HepG2 (cell line): ENCODE data around the gene AKAP8. TPM values are rescaled to one million over a fixed set of nuclear protein-coding genes. Genes with fewer than 3 reads are reported as not detected.

Experiments
- ATAC-seq: fragments of 200-7000 bp; cut with Tn5 transposase; 3 replicates; pipeline ENCODE4 v1.9.1; 2020; ENCODE audit warnings: mild to moderate bottlenecking, moderate library complexity
- BruUV-seq: library from RNA; stranded (reverse); fragments of 400-500 nt; replicated peaks from 2 replicates; lab custom pipeline; 2021; lab: Mats Ljungman, UMichigan
- CTCF ChIA-PET: fragments of 300-600 bp; formaldehyde crosslinking; extraction: SDS; loops from one replicate; lab custom pipeline; 2021; ENCODE audit warnings: low total read pairs, inconsistent platforms, low intra/inter-chr PET ratio; lab: Yijun Ruan, JAX
- POLR2A ChIA-PET: fragments of 350-600 bp; sonication (Branson Sonifier 250); formaldehyde crosslinking; loops from one replicate; lab custom pipeline; 2020; ENCODE audit warnings: antibody characterized with exemption, inconsistent platforms; lab: Yijun Ruan, JAX
- DNase-seq: peaks from one replicate; pipeline ENCODE4 v3.0.0-alpha.2; 2015; ENCODE audit warnings: low spot score
- FAIRE-seq: peaks from 3 replicates; lab custom pipeline; 2011; peaks lifted over from hg19 to GRCh38; lab: Jason Lieb, UNC
- H2AFZ ChIP-seq: one replicate; pipeline ENCODE4 v1.6.1; 2011; ENCODE audit warnings: low read length, inconsistent platforms
- H3K27ac ChIP-seq: fragments of 300-600 bp; 3 replicates; pipeline ENCODE4 v1.8.0; 2011; ENCODE audit warnings: mixed run types, mild to moderate bottlenecking, mixed read lengths, low read length, inconsistent platforms; ENCODE audit not compliant: insufficient read depth; ENCODE audit errors: extremely low read length
- H3K27me3 ChIP-seq, 2 experiments: fragments of 200-600 bp in 1 of 2; 2 replicates in 1 of 2; 3 replicates in 1 of 2; pipeline versions ENCODE4 v1.6.0 to v1.8.0; 2011; ENCODE audit warnings: low read length in 2 of 2, mild to moderate bottlenecking in 2 of 2, moderate library complexity in 2 of 2, inconsistent platforms in 1 of 2; ENCODE audit not compliant: insufficient read depth in 2 of 2, control insufficient read depth in 1 of 2
- H3K36me3 ChIP-seq, 2 experiments: fragments of 200-600 bp in 1 of 2; replicated peaks in 1 of 2; 2 replicates in 1 of 2; 3 replicates in 1 of 2; pipeline versions ENCODE4 v1.5.1 to v1.8.0; 2011; ENCODE audit warnings: low read length in 2 of 2, inconsistent platforms in 1 of 2; ENCODE audit not compliant: insufficient read depth in 2 of 2, control insufficient read depth in 1 of 2
- H3K4me1 ChIP-seq: 2 replicates; pipeline ENCODE4 v1.5.1; 2012; ENCODE audit warnings: low read length, inconsistent platforms; ENCODE audit not compliant: insufficient read depth
- H3K4me2 ChIP-seq: 2 replicates; pipeline ENCODE4 v1.6.0; 2011; ENCODE audit warnings: low read depth, low read length, inconsistent platforms
- H3K4me3 ChIP-seq, 3 experiments: fragments of 200-600 bp in 1 of 3; sonication (generic), shearing (Covaris generic) in 1 of 3; replicated peaks in 1 of 3; 2 replicates each; pipeline ENCODE4 v1.5.1; 2011 to 2016; ENCODE audit warnings: low read length in 3 of 3, inconsistent platforms in 2 of 3, low read depth in 2 of 3, mild to moderate bottlenecking in 2 of 3, control low read depth in 1 of 3, mixed read lengths in 1 of 3; ENCODE audit not compliant: insufficient read depth in 1 of 3
- H3K79me2 ChIP-seq: one replicate; pipeline ENCODE4 v1.6.1; 2011; ENCODE audit warnings: low read length, inconsistent platforms; ENCODE audit not compliant: insufficient read depth
- H3K9ac ChIP-seq: 2 replicates; pipeline ENCODE4 v1.6.0; 2011; ENCODE audit warnings: mild to moderate bottlenecking, low read depth, low read length, inconsistent platforms; ENCODE audit not compliant: insufficient read depth
- H3K9me3 ChIP-seq: 2 replicates; pipeline ENCODE4 v1.5.1; 2012; ENCODE audit warnings: mild to moderate bottlenecking, low read length
- H4K20me1 ChIP-seq: 2 replicates; pipeline ENCODE4 v1.6.0; 2011; ENCODE audit warnings: inconsistent platforms, mild to moderate bottlenecking, low read length, moderate library complexity; ENCODE audit not compliant: insufficient read depth
- ARID2 ChIP-seq: sonication (generic); formaldehyde crosslinking; IDR thresholded peaks from 2 replicates; pipeline ENCODE4 v1.8.1; 2022; ENCODE audit warnings: mild to moderate bottlenecking, missing genetic modification reagents, borderline replicate concordance
- CTCF ChIP-seq: sonication (generic); formaldehyde crosslinking; IDR thresholded peaks from 2 replicates; pipeline ENCODE4 v1.5.0; 2020; ENCODE audit warnings: mild to moderate bottlenecking, missing genetic modification reagents, moderate library complexity
- IKZF5 ChIP-seq: IDR thresholded peaks from 2 replicates; pipeline ENCODE4 v1.6.1; 2018; ENCODE audit warnings: missing genetic modification reagents, mild to moderate bottlenecking, missing compliant biosample characterization
- JUNB ChIP-seq: sonication (generic); formaldehyde crosslinking; IDR thresholded peaks from 2 replicates; pipeline ENCODE4 v1.8.0; 2022; ENCODE audit warnings: missing genetic modification reagents, mild to moderate bottlenecking, borderline replicate concordance
- KLF12 ChIP-seq: sonication (generic); formaldehyde crosslinking; IDR thresholded peaks from 2 replicates; pipeline ENCODE4 v1.4.0; 2020; ENCODE audit warnings: missing genetic modification reagents, borderline replicate concordance
- MED8 ChIP-seq: sonication (generic); formaldehyde crosslinking; IDR thresholded peaks from 2 replicates; pipeline ENCODE4 v1.8.1; 2023; ENCODE audit warnings: mild to moderate bottlenecking, missing genetic modification reagents; ENCODE audit not compliant: insufficient replicate concordance
- MLLT10 ChIP-seq: sonication (generic); formaldehyde crosslinking; IDR thresholded peaks from 2 replicates; pipeline ENCODE4 v1.4.0; 2020; ENCODE audit warnings: missing genetic modification reagents
- NFE2L2 ChIP-seq: fragments of 150-350 bp; IDR thresholded peaks from 2 replicates; pipeline ENCODE4 v1.6.1; 2014; ENCODE audit warnings: low read length
- PAF1 ChIP-seq: IDR thresholded peaks from 2 replicates; pipeline ENCODE4 v1.6.1; 2016; ENCODE audit warnings: missing genetic modification reagents, missing compliant biosample characterization
- RARG ChIP-seq: sonication (generic); formaldehyde crosslinking; IDR thresholded peaks from 2 replicates; pipeline ENCODE4 v1.4.0; 2020; ENCODE audit warnings: low read depth, mild to moderate bottlenecking, missing genetic modification reagents
- RBM22 ChIP-seq: fragments of 200-400 bp; formaldehyde crosslinking; optimal IDR thresholded peaks from 2 replicates; pipeline ENCODE3; 2017; ENCODE audit warnings: mild to moderate bottlenecking, low read length, moderate library complexity
- STAT5B ChIP-seq: sonication (generic); formaldehyde crosslinking; IDR thresholded peaks from 2 replicates; pipeline ENCODE4 v1.4.0; 2020; ENCODE audit warnings: missing genetic modification reagents
- XBP1 ChIP-seq: sonication (generic); formaldehyde crosslinking; IDR thresholded peaks from 2 replicates; pipeline ENCODE4 v1.5.0; 2020; ENCODE audit warnings: missing genetic modification reagents
- ZHX1 ChIP-seq: sonication (generic); formaldehyde crosslinking; IDR thresholded peaks from 2 replicates; pipeline ENCODE4 v1.8.1; 2022; ENCODE audit warnings: low read depth, mild to moderate bottlenecking, missing genetic modification reagents
- ZNF124 ChIP-seq: sonication (generic); formaldehyde crosslinking; IDR thresholded peaks from 2 replicates; pipeline ENCODE4 v1.4.0; 2020; ENCODE audit warnings: missing genetic modification reagents
- ZNF501 ChIP-seq: sonication (generic); formaldehyde crosslinking; IDR thresholded peaks from 2 replicates; pipeline ENCODE4 v1.5.1; 2020; ENCODE audit warnings: mild to moderate bottlenecking, moderate library complexity, missing genetic modification reagents
- ZNF557 ChIP-seq: sonication (generic); formaldehyde crosslinking; IDR thresholded peaks from 2 replicates; pipeline ENCODE4 v1.4.0; 2020; ENCODE audit warnings: missing genetic modification reagents
- ZNF768 ChIP-seq: sonication (generic); formaldehyde crosslinking; IDR thresholded peaks from 2 replicates; pipeline ENCODE4 v1.4.0; 2020; ENCODE audit warnings: missing genetic modification reagents
- ZNF878 ChIP-seq: sonication (generic); formaldehyde crosslinking; IDR thresholded peaks from 2 replicates; pipeline ENCODE4 v1.8.1; 2023; ENCODE audit warnings: mild to moderate bottlenecking, missing genetic modification reagents, moderate library complexity
- ZSCAN31 ChIP-seq: sonication (generic); formaldehyde crosslinking; IDR thresholded peaks from 2 replicates; pipeline ENCODE4 v1.5.0; 2020; ENCODE audit warnings: low read depth, mild to moderate bottlenecking, missing genetic modification reagents
- WGBS: methylation state at CpG from one replicate; pipeline ENCODE4 v1.1.6; 2017; ENCODE audit warnings: low lambda C conversion rate; 5-methylcytosine and 5-hydroxymethylcytosine counted together
- in situ Hi-C: cut with HindIII; loops from 2 replicates; pipeline ENCODE4 v1.10.0; 2017; ENCODE audit warnings: low pct_unique_long_range_greater_than_20kb; ENCODE audit not compliant: extremely low pct_ligation_motif_present
- intact Hi-C: fragments of 100-400 bp; cut with micrococcal nuclease; formaldehyde crosslinking; loops from one replicate; pipeline ENCODE4 v1.10.0; 2022; ENCODE audit not compliant: unreplicated experiment
- polyA plus RNA-seq, 8 experiments: library from polyadenylated mRNA; depleted of rRNA in 3 of 8; stranded (reverse) in 7 of 8; unstranded in 1 of 8; fragments of >200 nt; fragmentation: Illumina TruSeq in 4 of 8; extraction: Trizol in 4 of 8; gene quantifications; 2 replicates each; pipeline versions ENCODE4 v1.2.1 to v1.2.3, GENCODE V29; 2011 to 2016; ENCODE audit warnings: low read depth in 4 of 8, missing spikeins in 1 of 8, mixed read lengths in 1 of 8; ENCODE audit not compliant: insufficient read depth in 1 of 8
- total RNA-seq, 5 experiments: library from RNA; depleted of rRNA; stranded (reverse); fragments of >200 nt; fragmentation: Illumina TruSeq; extraction: Trizol; gene quantifications; 2 replicates each; pipeline ENCODE4 v1.2.3, GENCODE V29; 2016; ENCODE audit warnings: low read depth in 1 of 5

Gene AKAP8
- total and polyA plus RNA-seq, 2 of the 13 experiments (the other 11 are each of a cell fraction or from before 2014, with no cell fraction given) = 15.9 to 22.1 TPM

- no peaks in the 10 kb centered on the region for H3K9me3 ChIP-seq
- peaks cover 96% of the 10 kb centered on the region for H3K79me2 ChIP-seq
- H4K20me1 ChIP-seq = peaks cover 91% of the 10 kb centered on the region
- no peak overlapping the region for H3K9ac ChIP-seq
- WGBS = 20% methylated on average over 5 of the region's 6 CpGs
- no peaks in the 10 kb centered on the region; a peak in 1 of 5 replicates for H3K36me3 ChIP-seq
- in situ Hi-C loops (no loop called here), intact Hi-C loops (loop anchor here (5.0 to 10.0 kb wide), 2 partner anchors 52 to 60 kb away; partner anchors contain the start of gene AKAP8)
- peaks cover 92% of the 10 kb centered on the region for H3K4me1 ChIP-seq
- peak overlapping the region; percentile 43 for H3K4me2 ChIP-seq
- ChIA-PET POLR2A (interaction anchor here (1.1 to 1.5 kb wide), 3 partner anchors 21 to 199 kb away, joined by 3 to 6 read pairs (median 6); no protein-coding TSS in a partner anchor), CTCF (no interaction called here)
- H3K4me3 ChIP-seq = no peak overlapping the region
- no peaks in the 10 kb centered on the region for H3K27me3 ChIP-seq
- no peak overlapping the region for H2AFZ ChIP-seq
- FAIRE-seq = no peak
- BruUV-seq = no TSS peak
- ATAC-seq = peak; percentile 65
- H3K27ac ChIP-seq = peak overlapping the region; percentile 40
- no peak for DNase-seq
- no peak for TF ChIP-seq KLF12 (CRISPR knock-in tag)
- TF ChIP-seq JUNB (CRISPR knock-in tag) = no peak
- no peak for TF ChIP-seq NFE2L2
- no peak for TF ChIP-seq ZHX1
- TF ChIP-seq XBP1 (CRISPR knock-in tag) = no peak
- TF ChIP-seq RARG (CRISPR knock-in tag) = no peak
- peak; percentile 91 for TF ChIP-seq RBM22
- no peak for TF ChIP-seq ZSCAN31 (CRISPR knock-in tag)
- no peak for TF ChIP-seq ZNF878 (CRISPR knock-in tag)
- TF ChIP-seq MLLT10 = no peak
- 0 out of 2 replicates have a peak, but pooled peaks have one; percentile 21 for TF ChIP-seq IKZF5 (CRISPR knock-in tag)
- no peak for TF ChIP-seq MED8 (CRISPR knock-in tag)
- TF ChIP-seq ZNF124 (CRISPR knock-in tag) = no peak
- TF ChIP-seq ARID2 (CRISPR knock-in tag) = no peak
- peak; percentile 41 for TF ChIP-seq CTCF
- TF ChIP-seq STAT5B (CRISPR knock-in tag) = no peak
- peak; percentile 46; the same call in 1 of the 2 replicates for TF ChIP-seq ZNF768
- 0 out of 2 replicates have a peak, but pooled peaks have one; percentile 14 for TF ChIP-seq ZNF501 (CRISPR knock-in tag)
- TF ChIP-seq PAF1 = no peak
- TF ChIP-seq ZNF557 = no peak
These were observed 54.6 kb downstream of the AKAP8 start for GRCh38 chr19:15324791-15325519.
